ENCODE measurements around the gene EFCAB6.

- TF ChIP-seq EZH2 (IDR thresholded peaks at IDR 0.05; ENCODE audit: borderline replicate concordance, low read length): no peak
- no peak for TF ChIP-seq CTCF (IDR thresholded peaks at IDR 0.05; ENCODE audit: low read length)
Measured at GRCh38 chr22:43667656-43668055, 144.4 kb downstream of the EFCAB6 start.
